GM23338 (cell line): ENCODE data around the gene TIMM13. TPM values are rescaled to one million over a fixed set of nuclear protein-coding genes. Genes with fewer than 3 reads are reported as not detected.

ENCODE experiments used
- ATAC-seq: fragments of 200-7000 bp; cut with Tn5 transposase; 3 replicates; pipeline ENCODE4 v1.9.1; 2020
- DNase-seq: peaks from one replicate; pipeline ENCODE4 v3.0.0-alpha.2; 2015; ENCODE audit warnings: low spot score
- H2AFZ ChIP-seq: fragments of 200-600 bp; sonication (generic); 2 replicates; pipeline ENCODE4 v1.8.0; 2016; ENCODE audit warnings: antibody characterized with exemption, mild to moderate bottlenecking, moderate library complexity
- H3F3A ChIP-seq: fragments of 200-600 bp; sonication (generic); replicated peaks from 2 replicates; pipeline ENCODE4 v1.8.0; 2017; ENCODE audit warnings: antibody characterized with exemption, mixed run types, low read depth
- H3K27ac ChIP-seq: fragments of 200-600 bp; sonication (generic); 2 replicates; pipeline ENCODE4 v1.6.1; 2016; ENCODE audit warnings: low read depth
- H3K27me3 ChIP-seq: fragments of 200-600 bp; sonication (generic); 2 replicates; pipeline ENCODE4 v1.8.0; 2016; ENCODE audit warnings: mild to moderate bottlenecking, mixed run types, moderate library complexity; ENCODE audit not compliant: insufficient read depth
- H3K36me3 ChIP-seq: fragments of 200-600 bp; sonication (generic); 2 replicates; pipeline ENCODE4 v1.8.0; 2016; ENCODE audit warnings: mild to moderate bottlenecking; ENCODE audit not compliant: insufficient read depth
- H3K4me1 ChIP-seq: fragments of 200-600 bp; sonication (generic); 2 replicates; pipeline ENCODE4 v1.8.0; 2016; ENCODE audit warnings: mild to moderate bottlenecking, moderate library complexity; ENCODE audit not compliant: insufficient read depth
- H3K4me2 ChIP-seq: fragments of 200-600 bp; sonication (generic); 2 replicates; pipeline ENCODE4 v1.7.1; 2017; ENCODE audit warnings: mixed run types
- H3K4me3 ChIP-seq: fragments of 200-600 bp; sonication (generic); 2 replicates; pipeline ENCODE4 v1.6.1; 2016; ENCODE audit warnings: mixed run types
- H3K79me2 ChIP-seq: fragments of 200-600 bp; sonication (generic); replicated peaks from 2 replicates; pipeline ENCODE4 v1.8.0; 2017; ENCODE audit warnings: mild to moderate bottlenecking; ENCODE audit not compliant: insufficient read depth
- H3K9me2 ChIP-seq: fragments of 200-600 bp; sonication (generic); 2 replicates; pipeline ENCODE4 v1.8.0; 2017; ENCODE audit not compliant: insufficient read depth
- H4K20me1 ChIP-seq: fragments of 200-600 bp; sonication (generic); replicated peaks from 2 replicates; pipeline ENCODE4 v1.8.0; 2017; ENCODE audit warnings: mild to moderate bottlenecking; ENCODE audit not compliant: insufficient read depth
- H3K27ac Mint-ChIP-seq: 2 replicates; pipeline ENCODE4 v1.8.0; 2020; ENCODE audit warnings: inconsistent platforms, mild to moderate bottlenecking, moderate library complexity, mixed read lengths
- H3K27me3 Mint-ChIP-seq: 3 replicates; pipeline ENCODE4 v1.8.0; 2022; ENCODE audit warnings: low read depth, mild to moderate bottlenecking, moderate library complexity, mixed read lengths, inconsistent platforms; ENCODE audit not compliant: insufficient read depth, poor library complexity
- H3K36me3 Mint-ChIP-seq: 3 replicates; pipeline ENCODE4 v1.8.0; 2021; ENCODE audit warnings: low read depth, mild to moderate bottlenecking, inconsistent platforms, moderate library complexity, mixed read lengths
- H3K4me1 Mint-ChIP-seq: 3 replicates; pipeline ENCODE4 v1.8.0; 2020; ENCODE audit warnings: mild to moderate bottlenecking, inconsistent platforms, mixed read lengths
- H3K4me3 Mint-ChIP-seq: 3 replicates; pipeline ENCODE4 v1.8.0; 2021; ENCODE audit warnings: moderate library complexity, mild to moderate bottlenecking, inconsistent platforms, mixed read lengths
- H3K9me3 Mint-ChIP-seq: 3 replicates; pipeline ENCODE4 v1.8.0; 2020; ENCODE audit warnings: moderate library complexity, mild to moderate bottlenecking, inconsistent platforms, mixed read lengths
- CREB1 ChIP-seq: fragments of 250-450 bp; sonication (Bioruptor Pico); IDR thresholded peaks from 2 replicates; pipeline ENCODE4 v1.5.0; 2020; ENCODE audit warnings: low read depth, mild to moderate bottlenecking, moderate library complexity
- CTCF ChIP-seq, 2 experiments: fragments of 200-600 bp in 1 of 2; sonication (generic) in 1 of 2; conservative IDR thresholded peaks; 2 replicates each; pipeline versions ENCODE4 v1.5.1 to v1.6.1; 2016 to 2017; ENCODE audit warnings: antibody characterized with exemption in 2 of 2, low read depth in 2 of 2, mild to moderate bottlenecking in 2 of 2, moderate library complexity in 1 of 2
- EZH2 ChIP-seq: fragments of 200-600 bp; sonication (generic); IDR thresholded peaks from one replicate; pipeline ENCODE4 v1.8.0; 2017; ENCODE audit warnings: antibody characterized with exemption, mild to moderate bottlenecking, low read depth; ENCODE audit not compliant: unreplicated experiment
- JUNB ChIP-seq: IDR thresholded peaks from one replicate; pipeline ENCODE4 v1.6.1; 2016; ENCODE audit warnings: antibody characterized with exemption; ENCODE audit not compliant: unreplicated experiment
- POLR2AphosphoS5 ChIP-seq: IDR thresholded peaks from 2 replicates; pipeline ENCODE4 v1.6.1; 2016; ENCODE audit warnings: antibody characterized with exemption, low read depth
- REST ChIP-seq: IDR thresholded peaks from one replicate; pipeline ENCODE4 v1.6.1; 2018; ENCODE audit warnings: antibody characterized with exemption; ENCODE audit not compliant: unreplicated experiment
- STAT1 ChIP-seq: IDR thresholded peaks from one replicate; pipeline ENCODE4 v1.6.1; 2016; ENCODE audit warnings: antibody characterized with exemption; ENCODE audit not compliant: unreplicated experiment
- ZNF114 ChIP-seq: fragments of 250-450 bp; sonication (Bioruptor Pico); IDR thresholded peaks from 2 replicates; pipeline ENCODE4 v1.5.0; 2020; ENCODE audit warnings: mild to moderate bottlenecking, moderate library complexity
- ZNF331 ChIP-seq: fragments of 250-450 bp; sonication (Bioruptor Pico); IDR thresholded peaks from 2 replicates; pipeline ENCODE4 v1.5.0; 2020; ENCODE audit warnings: low read depth, mild to moderate bottlenecking, moderate library complexity
- ZNF462 ChIP-seq: fragments of 250-450 bp; sonication (Bioruptor Pico); IDR thresholded peaks from 2 replicates; pipeline ENCODE4 v1.5.0; 2020; ENCODE audit warnings: mild to moderate bottlenecking, moderate library complexity
- polyA plus RNA-seq: library from polyadenylated mRNA; unstranded; fragments of >200 nt; fragmentation: Nextera tagmentation; extraction: Ambion mirVana; gene quantifications from 2 replicates; pipeline ENCODE4 v1.2.1, GENCODE V29; 2016
- total RNA-seq: library from RNA; depleted of rRNA; stranded (reverse); fragments of >200 nt; shearing (Covaris generic); gene quantifications from 2 replicates; pipeline ENCODE4 v1.2.3, GENCODE V29; 2014

The TIMM13 gene
- total and polyA plus RNA-seq, 2 experiments from 2014 or later: 140 to 347 TPM

GRCh38 chr19:2434267-2434666, 6.9 kb upstream of the TIMM13 start (continued):
- TF ChIP-seq ZNF462 (CRISPR knock-in tag) (no peak), CTCF (conservative IDR thresholded peaks at IDR 0.05; ENCODE audit: low read depth in 2 of 2) (no peak), ZNF114 (no peak), POLR2AphosphoS5 (no peak), STAT1 (no peak)

- Histone ChIP-seq H3K4me1 (peaks cover under 1% of the 10 kb centered on the region; the same call in 1 of the 2 replicates), H2AFZ (no peak overlapping the region), H3K27me3 (no peaks in the 10 kb centered on the region), H3K27ac (no peak overlapping the region), H3K4me2 (no peak overlapping the region), H3K36me3 (peaks cover 9% of the 10 kb centered on the region), H3F3A (peaks cover 15% of the 10 kb centered on the region; the same call in 1 of the 2 replicates), H3K4me3 (no peak overlapping the region), H4K20me1 (no peaks in the 10 kb centered on the region; the same call in 1 of the 2 replicates), H3K79me2 (no peaks in the 10 kb centered on the region; the same call in 1 of the 2 replicates), H3K9me2 (no peaks in the 10 kb centered on the region)
- H3K36me3 Mint-ChIP-seq: peaks cover 52% of the 10 kb centered on the region
- H3K27me3 Mint-ChIP-seq: peaks cover 10% of the 10 kb centered on the region
- peaks cover 10% of the 10 kb centered on the region for H3K4me1 Mint-ChIP-seq
- no peak for DNase-seq
- no peak for ATAC-seq
- no peaks in the 10 kb centered on the region; the same call in 2 of the 3 replicates for H3K9me3 Mint-ChIP-seq
- no peak overlapping the region for H3K27ac Mint-ChIP-seq
- H3K4me3 Mint-ChIP-seq: no peak overlapping the region
- TF ChIP-seq ZNF114 (no peak), EZH2 (no peak), CTCF (conservative IDR thresholded peaks at IDR 0.05; ENCODE audit: low read depth in 2 of 2) (no peak), CREB1 (CRISPR knock-in tag) (no peak), ZNF331 (CRISPR knock-in tag) (no peak), JUNB (no peak), STAT1 (no peak), REST (no peak)
Observed at GRCh38 chr19:2433854-2434253, 6.5 kb upstream of the TIMM13 start.
